Measurements from ENCODE around the gene VPS13A. TPM values are rescaled to one million over a fixed set of nuclear protein-coding genes. Genes with fewer than 3 reads are reported as not detected.

The VPS13A gene
- polyA plus RNA-seq (2013, experiment 1 of 2; ENCODE audit: insufficient read length) = 13.5 TPM
- polyA plus RNA-seq (2013, experiment 2 of 2; ENCODE audit: insufficient read length) = 15.6 TPM

GRCh38 chr9:77177143-77177893 is at the start of gene VPS13A:
Gene VPS13A, plus strand, starts transcription at chr9:77177534. Its CDS starts 171 bp downstream, at chr9:77177705.
- peak; percentile 94 for DNase-seq

- no peak for DNase-seq
These were observed 49.1 kb upstream of the VPS13A start for GRCh38 chr9:77128125-77128789.

GRCh38 chr9:77131399-77131798 is 45.9 kb upstream of the VPS13A start:
- no peak for DNase-seq

GRCh38 chr9:77133011-77133410 is 44.3 kb upstream of the VPS13A start:
- DNase-seq = peak; percentile 35

- DNase-seq = no peak
These were observed 35.0 kb upstream of the VPS13A start for GRCh38 chr9:77142366-77142765.

GRCh38 chr9:77149879-77150278 is 27.5 kb upstream of the VPS13A start:
- no peak for DNase-seq

- DNase-seq = no peak
These were observed 25.0 kb upstream of the VPS13A start for GRCh38 chr9:77152289-77152688.

GRCh38 chr9:77156646-77157371 is 20.5 kb upstream of the VPS13A start:
- no peak for DNase-seq

- DNase-seq = peak; percentile 54
These were observed 18.4 kb upstream of the VPS13A start for GRCh38 chr9:77158772-77159513.

GRCh38 chr9:77161191-77161590 is 16.1 kb upstream of the VPS13A start:
- DNase-seq = no peak

- DNase-seq = no peak
These were observed 15.4 kb upstream of the VPS13A start for GRCh38 chr9:77161966-77162365.

GRCh38 chr9:77162366-77162765 is 15.0 kb upstream of the VPS13A start:
- no peak for DNase-seq

GRCh38 chr9:77163884-77164283 is 13.4 kb upstream of the VPS13A start:
- DNase-seq = peak; percentile 75

GRCh38 chr9:77166193-77166592 is 11.1 kb upstream of the VPS13A start:
- no peak for DNase-seq

- DNase-seq = no peak
These were observed 6.2 kb upstream of the VPS13A start for GRCh38 chr9:77170991-77171699.

GRCh38 chr9:77175151-77175550 is 2.2 kb upstream of the VPS13A start:
- DNase-seq = no peak

GRCh38 chr9:77176106-77176505 is 1.2 kb upstream of the VPS13A start:
- DNase-seq = no peak

GRCh38 chr9:77176686-77177142 is 620 bp upstream of the VPS13A start:
- no peak for DNase-seq

- peak; percentile 44 for DNase-seq
These were observed 810 bp downstream of the VPS13A start for GRCh38 chr9:77177894-77178794.

GRCh38 chr9:77180056-77180455 is 2.7 kb downstream of the VPS13A start:
- DNase-seq = peak; percentile 8

- DNase-seq = no peak
These were observed 6.2 kb downstream of the VPS13A start for GRCh38 chr9:77183581-77183980.
